ENCODE data around the gene DNAJB6.

DNAJB6 gene

GRCh38 chr7:157409753-157410727 lies 73.2 kb downstream of the DNAJB6 start:
- no peak for DNase-seq (ENCODE audit: low spot score)

DNA sequence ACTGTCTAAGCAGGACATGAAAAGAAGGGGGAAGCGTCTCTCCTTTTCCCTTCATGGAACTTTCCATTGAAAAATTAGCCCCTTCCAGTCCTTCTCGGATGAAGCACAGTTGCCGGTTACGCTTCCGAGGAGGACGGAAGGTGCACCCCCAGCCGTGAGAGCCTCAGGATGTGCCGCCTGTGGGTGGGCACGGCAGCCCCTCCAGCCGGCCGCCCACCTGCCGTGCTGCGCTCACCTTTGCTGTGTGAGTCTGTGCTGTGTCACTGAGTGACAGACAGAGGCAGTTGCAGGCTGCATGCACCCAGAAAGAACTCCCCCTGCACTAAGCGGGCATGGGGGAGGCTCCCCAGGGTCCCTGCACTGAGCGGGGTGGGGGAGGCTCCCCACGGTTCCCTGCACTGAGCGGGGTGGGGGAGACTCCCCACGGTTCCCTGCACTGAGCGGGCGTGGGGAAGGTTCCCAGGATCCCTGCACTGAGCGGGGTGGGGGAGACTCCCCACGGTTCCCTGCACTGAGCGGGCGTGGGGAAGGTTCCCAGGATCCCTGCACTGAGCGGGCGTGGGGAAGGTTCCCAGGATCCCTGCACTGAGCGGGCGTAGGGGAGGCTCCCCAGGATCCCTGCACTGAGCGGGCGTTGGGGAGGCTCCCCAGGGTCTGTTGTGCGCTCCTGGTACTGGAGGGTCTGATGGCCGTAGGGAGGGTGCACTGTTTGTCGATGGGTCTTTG lies 74.2 kb downstream of the DNAJB6 start:
- no peak for DNase-seq (ENCODE audit: low spot score)

- DNase-seq (ENCODE audit: low spot score), result peak; percentile 52
These were observed 74.8 kb downstream of the DNAJB6 start for GRCh38 chr7:157411580-157411979.

DNA sequence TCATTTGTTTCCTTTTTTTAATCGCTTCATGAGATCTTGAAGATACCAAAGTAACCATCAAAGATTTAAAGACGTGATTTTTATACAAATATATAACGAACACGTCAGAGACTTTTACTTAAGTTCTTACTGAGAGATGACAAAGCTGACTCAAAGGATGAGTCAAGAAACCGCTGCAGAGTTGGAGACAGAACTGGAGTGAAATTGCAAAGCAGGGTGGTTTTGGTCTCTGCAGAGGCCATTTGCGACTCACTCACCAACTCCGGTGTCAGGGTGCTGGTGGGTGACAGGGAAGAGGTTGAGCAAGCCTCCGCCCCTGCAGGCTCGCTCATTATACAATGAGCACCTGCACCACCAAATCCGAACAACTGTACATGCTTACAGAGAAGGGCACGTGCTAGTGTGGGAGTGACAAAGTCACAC lies 75.2 kb downstream of the DNAJB6 start:
- DNase-seq (ENCODE audit: low spot score), result no peak

DNA sequence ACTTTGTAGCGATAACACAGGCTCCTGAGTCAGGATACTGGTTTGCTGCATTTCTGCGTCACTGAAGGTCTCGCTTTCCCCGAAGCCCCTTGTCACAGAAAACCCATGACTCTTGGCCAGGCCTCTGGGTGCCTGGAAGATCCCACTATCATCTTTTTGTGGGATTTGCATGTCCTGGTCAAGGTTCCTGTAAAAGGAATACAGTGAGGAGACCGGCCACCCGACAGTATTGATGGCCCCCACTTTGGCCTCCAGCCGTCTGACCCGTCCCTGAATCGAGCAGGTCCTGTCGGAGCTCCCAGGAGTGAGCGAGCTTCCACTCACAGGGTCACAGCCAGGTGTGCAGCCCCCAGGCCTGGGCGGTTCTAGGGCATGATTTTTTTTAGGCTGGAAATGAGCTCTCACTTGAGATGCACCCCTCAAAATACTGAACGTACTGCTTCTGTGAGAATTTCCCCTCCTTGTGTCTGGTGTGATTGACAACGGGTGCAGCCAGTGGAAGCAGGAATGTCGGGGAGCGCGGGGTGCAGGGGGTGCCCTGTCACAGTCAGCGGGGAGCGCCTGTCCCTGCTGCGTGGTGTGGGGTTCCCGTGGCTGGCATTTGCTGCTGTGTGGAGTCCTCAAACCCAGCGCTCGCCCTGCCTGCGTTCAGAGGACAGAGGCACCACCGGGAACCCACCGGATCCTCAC lies 75.8 kb downstream of the DNAJB6 start:
- DNase-seq (ENCODE audit: low spot score), result no peak

GRCh38 chr7:157413881-157414701 lies 77.3 kb downstream of the DNAJB6 start:
- DNase-seq (ENCODE audit: low spot score), result no peak

GRCh38 chr7:157414702-157415096 lies 77.9 kb downstream of the DNAJB6 start:
- no peak for DNase-seq (ENCODE audit: low spot score)

DNA sequence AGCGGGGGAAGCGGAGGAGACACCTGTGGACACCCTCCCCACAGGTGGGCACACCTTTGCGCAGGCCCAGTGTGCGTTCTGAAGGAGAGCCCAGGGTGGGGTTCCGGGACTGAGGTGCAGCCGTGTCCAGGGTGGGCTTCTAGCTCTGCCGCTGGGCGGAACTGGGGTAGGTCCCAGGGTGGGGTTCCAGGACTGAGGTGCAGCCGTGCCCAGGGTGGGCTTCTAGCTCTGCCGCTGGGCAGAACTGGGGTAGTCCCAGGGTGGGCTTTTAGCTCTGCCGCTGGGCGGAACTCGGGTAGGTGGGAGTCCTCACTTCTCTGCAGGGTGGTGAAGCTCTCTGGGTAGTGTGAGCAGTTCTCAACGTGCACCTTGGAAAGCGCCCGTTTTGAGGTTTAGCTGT lies 78.7 kb downstream of the DNAJB6 start:
- DNase-seq (ENCODE audit: low spot score), result no peak

GRCh38 chr7:157416011-157416410 lies 79.2 kb downstream of the DNAJB6 start:
- no peak for DNase-seq (ENCODE audit: low spot score)

- peak; percentile 96 for DNase-seq (ENCODE audit: low spot score)
These were observed 81.6 kb downstream of the DNAJB6 start for GRCh38 chr7:157418204-157419034.

DNA sequence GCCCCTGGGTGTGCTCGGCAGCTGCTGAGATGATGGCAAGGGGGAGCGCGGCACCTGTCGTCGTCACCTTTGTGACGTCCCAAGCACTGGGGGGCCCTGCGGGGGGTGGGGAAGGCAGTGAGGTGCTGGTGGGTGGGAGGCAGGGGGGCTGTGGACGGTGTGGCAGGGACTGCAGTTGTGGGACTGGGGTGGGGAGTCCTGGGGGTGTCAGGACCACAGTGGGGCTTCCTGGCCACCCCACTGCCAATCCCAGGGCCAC lies 82.2 kb downstream of the DNAJB6 start:
- DNase-seq (ENCODE audit: low spot score), result no peak

- no peak for DNase-seq (ENCODE audit: low spot score)
These were observed 85.5 kb downstream of the DNAJB6 start for GRCh38 chr7:157422279-157422678.

DNA sequence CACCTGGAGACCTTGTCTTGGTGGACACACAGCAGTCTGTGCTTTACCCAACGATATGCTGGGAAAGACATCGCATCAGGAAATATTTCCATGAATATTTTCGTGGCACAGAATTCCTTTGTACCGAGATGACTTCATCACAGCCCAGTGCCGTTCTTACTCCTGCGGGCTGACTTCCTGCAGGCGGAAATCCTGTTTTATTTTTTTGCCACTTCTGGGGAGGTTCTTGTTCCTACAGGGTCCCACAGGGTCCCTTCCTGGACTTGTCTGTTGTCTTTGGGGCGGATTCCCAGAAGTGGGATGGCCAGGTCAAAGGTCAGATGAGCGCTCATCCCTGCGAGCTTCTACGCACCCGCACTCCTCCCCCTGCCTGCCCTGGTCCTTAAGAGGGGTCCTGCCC lies 86.5 kb downstream of the DNAJB6 start:
- DNase-seq (ENCODE audit: low spot score), result no peak

DNA sequence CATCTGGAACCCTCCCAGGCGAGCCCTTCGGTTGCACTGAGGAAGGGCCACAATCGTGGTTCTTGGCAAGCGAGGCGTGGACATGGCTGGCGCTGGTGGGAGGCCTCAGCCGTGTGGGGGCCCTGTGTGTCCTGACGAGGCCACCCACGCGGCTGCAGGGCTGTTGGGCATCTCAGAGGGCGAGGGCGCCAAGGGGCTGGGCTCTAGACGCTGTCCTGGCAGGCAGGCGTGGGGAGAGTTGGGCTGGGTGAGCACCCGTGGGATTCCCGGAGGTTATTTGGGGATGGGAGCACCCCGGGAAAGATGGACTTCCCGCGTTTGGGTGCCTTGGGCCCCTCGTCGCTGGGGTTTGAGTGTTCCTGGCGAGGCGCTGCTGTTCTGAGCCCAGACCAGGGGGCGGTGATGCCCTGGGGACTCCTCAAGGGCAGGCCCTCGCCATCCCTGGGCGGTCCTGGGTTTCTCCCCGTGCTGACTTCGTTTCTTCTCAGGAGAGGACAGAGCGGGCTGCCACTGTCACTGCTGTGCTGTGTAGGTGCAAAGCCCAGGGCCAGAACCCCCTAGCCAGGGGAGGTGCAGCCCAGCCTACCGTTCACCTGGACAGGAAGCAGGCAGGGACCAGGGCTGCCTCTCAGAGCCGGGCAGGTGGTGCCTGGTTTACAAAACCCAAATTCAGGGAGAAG lies 87.2 kb downstream of the DNAJB6 start:
- no peak for DNase-seq (ENCODE audit: low spot score)

GRCh38 chr7:157425137-157425731 lies 88.4 kb downstream of the DNAJB6 start:
- no peak for DNase-seq (ENCODE audit: low spot score)

- DNase-seq (ENCODE audit: low spot score), result no peak
These were observed 89.0 kb downstream of the DNAJB6 start for GRCh38 chr7:157425761-157426160.

DNA sequence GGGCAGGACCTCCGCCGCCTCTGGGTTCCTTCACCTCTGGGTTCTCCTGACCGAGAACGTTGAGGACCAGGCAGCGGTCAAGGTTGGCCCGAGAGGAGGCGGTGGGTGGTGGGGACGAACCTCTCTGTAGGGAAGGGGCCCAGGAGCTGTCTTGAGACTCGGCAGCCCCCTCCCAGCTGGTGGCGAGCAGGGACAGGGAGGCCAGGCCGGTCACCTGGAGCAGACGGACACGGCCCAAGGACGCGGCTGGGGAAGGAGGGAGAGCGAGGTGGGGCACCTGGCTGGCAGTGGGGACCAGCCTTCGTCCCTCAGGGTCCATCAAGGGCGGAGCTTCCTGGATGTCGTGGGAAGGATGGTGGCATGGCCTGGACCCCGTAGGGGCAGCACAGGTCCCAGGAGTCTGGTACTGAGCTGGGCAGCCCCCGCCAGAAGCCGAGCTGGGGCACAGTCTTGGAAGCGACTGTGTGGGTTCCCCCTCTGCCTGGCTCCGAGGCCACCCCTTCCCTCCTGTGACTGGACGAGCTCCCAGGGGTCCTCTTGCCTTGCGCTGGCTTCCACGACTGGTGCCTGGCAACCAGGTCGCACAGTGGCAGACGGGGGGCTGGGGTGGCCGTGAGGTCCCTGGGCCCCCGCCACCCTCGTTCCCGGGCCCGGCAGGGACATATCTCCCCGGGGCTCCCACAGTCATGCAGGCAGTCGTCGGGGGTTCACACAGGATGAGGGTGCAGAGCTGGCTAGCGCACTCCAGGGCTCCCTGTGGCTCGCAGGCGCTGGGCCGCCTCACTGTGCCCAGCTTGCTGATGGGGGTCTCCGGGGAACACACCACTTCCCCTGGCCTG lies 89.9 kb downstream of the DNAJB6 start:
- DNase-seq (ENCODE audit: low spot score), result no peak

DNA sequence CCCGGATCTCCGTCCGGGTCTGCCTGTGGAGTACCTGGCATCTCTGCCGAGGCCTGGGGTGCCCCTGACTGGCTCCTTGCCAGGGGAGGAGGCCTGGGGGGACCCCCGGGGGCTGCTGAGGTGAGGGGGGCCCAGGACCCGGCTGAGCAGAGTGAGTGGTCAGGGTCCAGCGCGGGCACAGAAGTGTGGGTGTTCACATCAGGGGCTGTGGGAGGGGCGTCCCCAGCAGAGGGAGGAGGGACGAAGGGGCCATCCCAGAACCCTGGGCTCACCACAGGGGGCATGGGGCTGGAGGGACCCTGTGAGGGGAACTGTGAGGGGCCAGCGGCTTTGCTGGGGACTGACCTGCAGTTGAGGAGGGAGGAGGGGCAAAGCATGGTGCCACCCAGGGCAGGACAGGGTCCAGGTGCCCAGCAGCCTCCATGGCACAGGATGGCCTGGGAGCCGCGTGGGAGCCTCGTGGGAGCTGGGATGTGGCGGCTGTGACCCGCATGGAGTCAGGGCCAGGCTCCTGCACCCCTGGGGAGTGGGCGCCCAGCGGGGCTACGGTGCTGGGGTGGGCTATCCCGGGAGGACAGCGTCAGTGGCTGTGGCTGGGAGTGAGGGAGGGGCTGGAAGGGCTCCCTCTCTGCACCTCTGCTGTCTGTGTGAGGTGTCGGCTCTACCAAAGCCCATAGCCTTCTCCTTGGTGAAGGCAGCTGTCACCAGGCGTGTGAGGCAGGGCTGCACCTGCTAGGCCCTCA lies 91.2 kb downstream of the DNAJB6 start:
- no peak for DNase-seq (ENCODE audit: low spot score)
